Adipocyte (in vitro differentiated cells): ENCODE data around the gene NPHP1.
A peak's percentile ranks its signal among the peaks of the same experiment; 100 is the strongest.
"Not testable (repeated sequence)": the region's sequence is repeated elsewhere in the genome, so short reads cannot be mapped to it uniquely, and the experiment has no call there.

Source experiments
- DNase-seq: peaks from one replicate; pipeline ENCODE4 v3.0.0-alpha.2; 2015; ENCODE audit warnings: low read depth
- H3K27me3 ChIP-seq: replicated peaks from 2 replicates; pipeline ENCODE4 v1.7.0; 2013; ENCODE audit warnings: mild to moderate bottlenecking, low read length, moderate library complexity; ENCODE audit not compliant: control insufficient read depth, insufficient read depth
- H3K36me3 ChIP-seq: 2 replicates; pipeline ENCODE4 v1.7.0; 2013; ENCODE audit warnings: low read length, mild to moderate bottlenecking, moderate library complexity; ENCODE audit not compliant: control insufficient read depth, insufficient read depth, severe bottlenecking
- H3K4me1 ChIP-seq: 2 replicates; pipeline ENCODE4 v1.7.0; 2013; ENCODE audit warnings: mild to moderate bottlenecking, low read length, moderate library complexity; ENCODE audit not compliant: control insufficient read depth, insufficient read depth
- H3K4me3 ChIP-seq: 2 replicates; pipeline ENCODE4 v1.7.0; 2013; ENCODE audit warnings: mild to moderate bottlenecking, low read length, moderate library complexity
- H3K9ac ChIP-seq: 2 replicates; pipeline ENCODE4 v1.7.0; 2013; ENCODE audit warnings: mild to moderate bottlenecking, low read length, moderate library complexity
- H3K9me3 ChIP-seq: 2 replicates; pipeline ENCODE4 v1.7.0; 2013; ENCODE audit warnings: mild to moderate bottlenecking, low read length, moderate library complexity; ENCODE audit not compliant: control insufficient read depth

The NPHP1 gene

GRCh38 chr2:110218889-110219288 is 14.1 kb upstream of the NPHP1 start:
- H3K4me3 ChIP-seq, H3K36me3 ChIP-seq, H3K9ac ChIP-seq, H3K9me3 ChIP-seq, DNase-seq: not testable (repeated sequence)
- Histone ChIP-seq H3K27me3 (peaks cover 12% of the 10 kb centered on the region), H3K4me1 (peaks cover 22% of the 10 kb centered on the region)

DNA sequence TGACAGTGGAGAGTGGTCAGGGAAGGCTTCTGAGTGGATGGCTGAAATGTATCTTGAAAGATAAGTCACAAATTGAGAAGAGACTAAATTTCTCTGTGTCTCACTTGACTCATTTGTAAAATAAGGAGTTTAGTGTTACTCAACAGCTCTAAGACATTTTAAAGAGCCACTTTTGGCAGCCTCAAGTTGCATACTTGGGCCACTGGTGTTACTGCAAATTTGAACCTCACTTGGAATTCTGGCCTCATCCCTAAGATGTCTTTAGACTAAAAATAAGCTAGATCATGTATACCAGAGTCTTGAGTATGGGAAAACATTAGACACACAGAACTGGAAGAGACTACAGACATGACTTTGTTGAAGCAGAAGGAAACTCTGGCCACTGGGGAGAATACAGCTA is 12.0 kb upstream of the NPHP1 start:
- Histone ChIP-seq H3K4me3 (no peak overlapping the region), H3K9me3 (no peaks in the 10 kb centered on the region), H3K36me3 (no peaks in the 10 kb centered on the region), H3K27me3 (no peaks in the 10 kb centered on the region), H3K9ac (no peak overlapping the region), H3K4me1 (peaks cover 22% of the 10 kb centered on the region)
- no peak for DNase-seq

GRCh38 chr2:110216199-110216598 is 11.4 kb upstream of the NPHP1 start:
- H3K27me3 ChIP-seq: no peaks in the 10 kb centered on the region
- DNase-seq: no peak

GRCh38 chr2:110215566-110216158 is 10.8 kb upstream of the NPHP1 start:
- Histone ChIP-seq H3K27me3 (no peaks in the 10 kb centered on the region), H3K36me3 (no peaks in the 10 kb centered on the region), H3K9ac (no peak overlapping the region), H3K4me3 (no peak overlapping the region), H3K9me3 (no peaks in the 10 kb centered on the region), H3K4me1 (peaks cover 30% of the 10 kb centered on the region)
- no peak for DNase-seq

More at GRCh38 chr2:110216199-110216598, 11.4 kb upstream of the NPHP1 start:
- H3K36me3 ChIP-seq: no peaks in the 10 kb centered on the region
- peaks cover 27% of the 10 kb centered on the region for H3K4me1 ChIP-seq
- H3K4me3 ChIP-seq: no peak overlapping the region
- no peak overlapping the region for H3K9ac ChIP-seq
- H3K9me3 ChIP-seq: no peaks in the 10 kb centered on the region

DNA sequence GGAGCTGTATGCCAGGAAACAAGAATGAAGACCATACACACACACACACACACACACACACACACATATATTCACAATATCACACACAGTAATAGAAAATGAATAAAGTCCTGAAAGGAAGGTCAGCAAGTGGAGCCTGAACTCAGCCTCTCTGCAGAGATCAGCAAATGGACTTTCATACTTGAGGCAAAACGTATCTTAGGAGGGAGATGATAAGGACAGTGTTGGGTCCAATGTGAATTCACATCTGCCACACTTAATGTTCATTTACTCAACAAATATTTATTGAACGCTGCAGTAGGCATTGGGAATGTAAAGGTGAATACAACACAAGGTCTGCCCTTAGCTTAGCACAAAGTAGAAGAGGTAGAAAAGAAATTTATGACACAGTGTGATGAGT is 10.3 kb upstream of the NPHP1 start:
- DNase-seq: no peak
- Histone ChIP-seq H3K36me3 (peaks cover 4% of the 10 kb centered on the region), H3K9me3 (no peaks in the 10 kb centered on the region)

DNA sequence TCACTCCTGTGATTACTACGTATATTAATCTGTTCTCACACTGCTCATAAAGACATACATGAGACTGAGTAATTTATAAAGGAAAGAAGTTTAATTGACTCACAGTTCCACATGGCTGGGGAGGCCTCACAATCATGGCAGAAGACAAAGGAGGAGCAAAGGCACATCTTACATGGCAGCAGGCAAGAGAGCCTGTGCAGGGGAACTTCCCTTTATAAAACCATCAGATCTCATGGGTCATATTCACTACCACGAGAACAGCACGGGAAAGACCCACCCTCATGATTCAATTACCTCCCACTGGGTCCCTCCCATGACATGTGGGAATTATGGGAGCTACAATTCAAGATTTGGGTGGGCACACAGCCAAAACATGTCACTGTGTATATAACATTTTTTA is 8.7 kb upstream of the NPHP1 start:
- peaks cover 11% of the 10 kb centered on the region for H3K36me3 ChIP-seq
- not testable (repeated sequence) for DNase-seq, H3K9ac ChIP-seq, H3K4me3 ChIP-seq, H3K9me3 ChIP-seq, H3K27me3 ChIP-seq
- peaks cover 20% of the 10 kb centered on the region for H3K4me1 ChIP-seq

More for the DNA sequence above, 10.3 kb upstream of the NPHP1 start:
- Histone ChIP-seq H3K9ac (no peak overlapping the region), H3K27me3 (no peaks in the 10 kb centered on the region), H3K4me1 (peaks cover 29% of the 10 kb centered on the region), H3K4me3 (no peak overlapping the region)

DNA sequence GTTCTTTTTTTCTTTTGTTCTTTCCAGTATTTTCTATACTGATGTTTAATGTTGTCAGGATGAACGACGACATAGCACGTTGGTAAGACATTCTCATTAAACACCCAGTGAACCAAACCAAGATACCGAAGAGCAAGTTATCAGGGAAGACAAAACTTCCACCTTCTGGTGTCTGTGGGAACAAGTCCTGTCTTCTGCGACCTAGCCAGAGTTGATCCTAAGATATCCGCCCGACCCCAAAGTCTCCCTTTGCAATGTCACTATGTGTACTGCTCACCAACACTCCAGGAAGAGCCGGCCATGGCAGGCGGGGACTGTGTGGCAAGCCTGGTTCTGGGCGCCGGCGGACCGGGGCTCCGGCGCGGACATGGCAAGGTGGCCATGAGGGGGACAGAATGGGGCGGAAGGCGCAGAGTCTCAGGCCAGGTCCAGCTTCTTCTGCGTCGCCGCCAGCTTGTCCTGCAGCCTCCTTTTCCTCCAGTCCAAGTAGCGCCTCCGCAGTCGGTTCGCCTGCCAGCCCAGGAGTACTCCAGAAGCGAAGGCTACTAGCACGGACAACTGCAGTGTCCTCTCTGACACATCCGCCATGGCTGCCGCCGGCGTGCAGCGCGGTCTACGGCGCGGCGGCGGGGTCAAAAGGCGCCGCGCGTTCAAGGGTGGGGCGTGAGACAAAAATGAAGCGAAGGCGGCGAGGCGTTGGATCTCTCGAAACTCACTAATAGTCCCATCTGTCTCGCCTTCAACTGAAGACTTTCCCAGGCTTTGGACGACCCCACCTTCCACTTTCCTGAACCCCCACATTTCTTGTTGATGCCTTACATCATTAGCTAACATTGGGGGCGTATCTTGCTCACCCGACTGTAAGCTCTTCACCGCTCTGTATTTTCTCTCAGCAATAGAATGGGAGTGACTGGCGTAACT is 7.4 kb upstream of the NPHP1 start, which contains the start of gene MTLN:
Gene MTLN, minus strand, starts transcription at position 610 of the 921 bp plus-strand sequence. Its CDS starts 22 bp downstream, at position 588.
- peaks cover 18% of the 10 kb centered on the region for H3K4me1 ChIP-seq
- peak; percentile 84 for DNase-seq
- peak within 1 kb of the TSS; percentile 93 for H3K9ac ChIP-seq
- no peaks in the 10 kb centered on the region for H3K27me3 ChIP-seq
- no peaks in the 10 kb centered on the region for H3K9me3 ChIP-seq
- peak within 1 kb of the TSS; percentile 93 for H3K4me3 ChIP-seq
- peaks cover 11% of the 10 kb centered on the region for H3K36me3 ChIP-seq

DNA sequence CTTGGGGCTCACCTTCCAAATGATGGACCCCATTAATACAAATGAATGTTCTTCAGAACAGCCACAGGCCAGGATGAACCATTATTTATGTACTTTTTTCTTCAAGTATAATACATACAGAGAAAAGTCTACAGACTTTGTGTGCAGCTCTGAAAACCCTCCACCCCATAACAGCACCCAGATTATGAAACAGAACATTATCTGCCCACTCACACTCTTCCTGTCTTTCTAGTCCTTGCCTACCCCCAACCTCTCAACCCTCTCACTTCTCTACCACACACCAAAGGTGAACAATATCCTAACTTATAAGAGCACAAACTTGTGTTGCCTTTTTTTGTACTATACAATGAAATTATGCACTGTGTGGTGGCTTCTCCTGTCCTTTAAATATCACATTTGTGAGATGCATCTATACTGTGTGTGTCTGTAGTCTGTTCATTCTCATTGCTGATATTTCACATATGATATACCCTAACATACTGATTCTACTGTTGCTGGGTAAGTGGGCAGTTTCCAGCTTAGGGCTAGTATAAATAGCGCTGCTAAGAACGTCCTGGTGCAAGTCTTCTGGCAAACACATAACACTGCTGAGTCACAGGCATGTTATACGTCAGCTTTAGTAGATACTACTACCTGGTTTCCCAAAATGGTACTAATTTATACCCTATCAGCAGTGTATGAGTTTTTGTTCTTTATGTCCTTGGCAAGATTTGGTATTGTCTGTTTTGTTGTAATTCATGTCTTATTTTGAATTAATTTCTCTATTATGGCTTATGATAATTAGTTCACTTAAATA is 1.0 kb upstream of the NPHP1 start:
- no peak overlapping the region for H3K4me3 ChIP-seq
- H3K9me3 ChIP-seq: no peaks in the 10 kb centered on the region
- peaks cover 11% of the 10 kb centered on the region for H3K36me3 ChIP-seq
- H3K9ac ChIP-seq: no peak overlapping the region
- H3K27me3 ChIP-seq: no peaks in the 10 kb centered on the region
- no peak for DNase-seq
- H3K4me1 ChIP-seq: peaks cover 9% of the 10 kb centered on the region

DNA sequence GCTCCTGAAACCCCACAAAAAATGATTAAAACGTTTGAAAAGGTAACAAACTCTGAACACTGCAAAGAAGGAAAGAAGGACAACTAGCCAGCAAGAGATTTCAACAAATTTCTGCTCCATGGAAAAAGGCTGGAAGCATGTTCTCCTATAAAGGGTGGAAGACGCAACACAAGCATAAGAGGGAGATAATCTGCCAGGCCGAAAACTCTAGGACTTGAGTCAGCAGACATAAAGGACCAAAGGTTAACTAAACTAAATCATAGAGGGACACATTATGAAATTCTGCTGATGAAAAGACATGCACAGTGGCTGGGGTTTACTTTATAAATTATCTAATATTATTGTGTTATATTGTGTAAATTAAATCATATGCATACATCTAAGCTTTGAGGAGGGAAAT is 6.8 kb downstream of the NPHP1 start:
- Histone ChIP-seq H3K9me3 (no peaks in the 10 kb centered on the region), H3K9ac (no peak overlapping the region), H3K36me3 (no peaks in the 10 kb centered on the region), H3K4me1 (no peaks in the 10 kb centered on the region), H3K4me3 (no peak overlapping the region), H3K27me3 (no peaks in the 10 kb centered on the region)
- DNase-seq: no peak

DNA sequence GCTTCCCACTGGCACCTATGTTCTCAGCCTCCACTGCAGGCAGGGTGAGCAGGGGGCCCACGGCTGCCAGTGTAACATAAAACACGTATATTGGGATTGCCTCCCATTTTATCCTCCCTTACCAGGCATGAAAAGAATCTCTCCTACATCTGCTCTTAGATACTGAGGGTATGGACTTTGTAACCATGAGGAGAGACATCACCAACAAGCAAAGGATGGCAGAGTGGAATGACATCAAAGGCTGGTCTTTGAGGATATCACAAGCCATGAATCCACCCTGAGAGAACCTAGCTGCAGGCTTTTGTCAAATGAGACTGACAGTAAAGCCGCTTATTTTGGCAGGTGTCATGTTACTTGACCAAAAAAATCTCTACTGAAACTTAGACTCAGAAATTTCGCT is 7.4 kb downstream of the NPHP1 start:
- no peak overlapping the region for H3K4me3 ChIP-seq
- no peaks in the 10 kb centered on the region for H3K9me3 ChIP-seq
- no peaks in the 10 kb centered on the region for H3K4me1 ChIP-seq
- H3K9ac ChIP-seq: no peak overlapping the region
- H3K36me3 ChIP-seq: no peaks in the 10 kb centered on the region
- no peak for DNase-seq
- H3K27me3 ChIP-seq: no peaks in the 10 kb centered on the region

GRCh38 chr2:110190169-110190568 is 14.6 kb downstream of the NPHP1 start:
- not testable (repeated sequence) for H3K9me3 ChIP-seq, H3K4me3 ChIP-seq, DNase-seq, H3K9ac ChIP-seq, H3K27me3 ChIP-seq, H3K4me1 ChIP-seq, H3K36me3 ChIP-seq
